Prostate gland (tissue), 2 donors: ENCODE measurements around the gene IFNA21. TPM values are rescaled to one million over a fixed set of nuclear protein-coding genes. Genes with fewer than 3 reads are reported as not detected.
"Not testable (repeated sequence)": the region's sequence is repeated elsewhere in the genome, so short reads cannot be mapped to it uniquely, and the experiment has no call there.

Source experiments
- DNase-seq: peaks from one replicate; pipeline ENCODE4 v3.0.0-alpha.2; 2019; ENCODE audit warnings: low spot score
- H3K27ac ChIP-seq, 2 donors: fragments of 200-600 bp; sonication (generic); 2 replicates each; pipeline ENCODE4 v1.5.1; 2017 to 2019
- H3K27me3 ChIP-seq: fragments of 200-600 bp; sonication (generic); replicated peaks from 2 replicates; pipeline ENCODE4 v1.5.1; 2019; ENCODE audit not compliant: insufficient read depth
- H3K36me3 ChIP-seq, 2 donors: fragments of 200-600 bp; sonication (generic); 1 replicate in 1 of 2; 2 replicates in 1 of 2; pipeline versions ENCODE4 v1.5.1 to v1.8.1; 2017 to 2019
- H3K4me1 ChIP-seq: fragments of 200-600 bp; sonication (generic); replicated peaks from 2 replicates; pipeline ENCODE4 v1.5.1; 2019
- H3K4me3 ChIP-seq, 2 donors: fragments of 200-600 bp; sonication (generic); 2 replicates each; pipeline ENCODE4 v1.5.1; 2017 to 2019
- H3K9me3 ChIP-seq: fragments of 200-600 bp; sonication (generic); 2 replicates; pipeline ENCODE4 v1.5.1; 2017
- POLR2A ChIP-seq: fragments of 450-650 bp; IDR thresholded peaks from one replicate; pipeline ENCODE4 v1.6.1; 2016; ENCODE audit warnings: antibody characterized with exemption, mild to moderate bottlenecking
- POLR2AphosphoS5 ChIP-seq: sonication (generic); formaldehyde crosslinking; IDR thresholded peaks from one replicate; pipeline ENCODE4 v1.6.1; 2017; ENCODE audit warnings: antibody characterized with exemption
- WGBS: methylation state at CpG from one replicate; pipeline ENCODE4 v1.1.5; 2018; 5-methylcytosine and 5-hydroxymethylcytosine counted together
- intact Hi-C: fragments of 100-400 bp; cut with DNase I; formaldehyde crosslinking; loops from one replicate; pipeline ENCODE4 v1.14.2; 2022
- total RNA-seq, 2 donors: library from RNA; depleted of rRNA; stranded (reverse); fragments of >200 nt; gene quantifications; one replicate each; pipeline ENCODE4 v1.1.0, GENCODE V29; 2016
- TF ChIP-seq, protein P1 (sequence below), 4 experiments: fragments of 200-600 bp in 2 of 4; fragments of 450-650 bp in 2 of 4; sonication (generic) in 2 of 4; IDR thresholded peaks; 1 replicate in 3 of 4; 2 replicates in 1 of 4; pipeline ENCODE4 v1.5.1; 2016 to 2019; ENCODE audit warnings: antibody characterized with exemption in 4 of 4, mild to moderate bottlenecking in 2 of 4, moderate library complexity in 2 of 4

The IFNA21 gene
- total RNA-seq, 2 donors from 2014 or later, result not detected

DNA sequence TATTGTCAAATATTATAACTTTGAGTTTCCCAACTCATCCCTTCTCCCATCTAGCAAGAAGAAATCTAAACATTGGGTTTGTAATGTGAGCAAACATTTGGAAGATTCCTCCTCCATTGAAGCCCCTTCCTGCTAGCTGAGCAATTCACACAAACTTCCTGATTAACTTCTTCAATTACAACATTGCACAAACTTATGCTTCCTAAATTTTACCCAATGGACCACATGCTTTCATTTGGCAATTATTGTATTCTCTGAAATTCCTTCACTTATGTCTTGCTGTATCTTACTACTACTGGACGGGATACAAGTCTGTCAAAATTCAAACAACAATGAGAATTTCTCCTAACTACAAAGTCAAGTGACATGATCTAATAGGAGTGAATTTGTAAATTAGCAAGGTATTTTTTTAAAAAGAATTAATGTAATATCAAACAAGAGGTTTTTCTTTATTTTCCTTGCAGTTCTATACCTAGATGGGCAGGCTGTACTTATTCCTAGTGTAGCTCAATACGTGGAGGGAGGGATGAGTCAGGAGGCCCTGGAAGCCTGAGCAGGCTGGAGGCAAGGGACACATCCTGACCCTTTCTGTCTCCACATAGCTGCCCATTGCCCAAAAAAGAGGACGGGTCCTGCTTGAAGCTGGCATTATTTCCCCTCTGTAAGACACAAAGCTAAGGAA, 13.0 kb downstream of the IFNA21 start:
- 50% methylated on average over 3 of the region's 3 CpGs for WGBS
- H3K36me3 ChIP-seq, result no peaks in the 10 kb centered on the region
- H3K27me3 ChIP-seq, result no peaks in the 10 kb centered on the region
- intact Hi-C loops, result no loop called here
- no peak for DNase-seq
- H3K9me3 ChIP-seq, result no peaks in the 10 kb centered on the region
- H3K4me1 ChIP-seq, result no peaks in the 10 kb centered on the region
- no peak overlapping the region for H3K27ac ChIP-seq
- no peak overlapping the region for H3K4me3 ChIP-seq
- TF ChIP-seq POLR2AphosphoS5, result no peak
- TF ChIP-seq, protein P1, sequence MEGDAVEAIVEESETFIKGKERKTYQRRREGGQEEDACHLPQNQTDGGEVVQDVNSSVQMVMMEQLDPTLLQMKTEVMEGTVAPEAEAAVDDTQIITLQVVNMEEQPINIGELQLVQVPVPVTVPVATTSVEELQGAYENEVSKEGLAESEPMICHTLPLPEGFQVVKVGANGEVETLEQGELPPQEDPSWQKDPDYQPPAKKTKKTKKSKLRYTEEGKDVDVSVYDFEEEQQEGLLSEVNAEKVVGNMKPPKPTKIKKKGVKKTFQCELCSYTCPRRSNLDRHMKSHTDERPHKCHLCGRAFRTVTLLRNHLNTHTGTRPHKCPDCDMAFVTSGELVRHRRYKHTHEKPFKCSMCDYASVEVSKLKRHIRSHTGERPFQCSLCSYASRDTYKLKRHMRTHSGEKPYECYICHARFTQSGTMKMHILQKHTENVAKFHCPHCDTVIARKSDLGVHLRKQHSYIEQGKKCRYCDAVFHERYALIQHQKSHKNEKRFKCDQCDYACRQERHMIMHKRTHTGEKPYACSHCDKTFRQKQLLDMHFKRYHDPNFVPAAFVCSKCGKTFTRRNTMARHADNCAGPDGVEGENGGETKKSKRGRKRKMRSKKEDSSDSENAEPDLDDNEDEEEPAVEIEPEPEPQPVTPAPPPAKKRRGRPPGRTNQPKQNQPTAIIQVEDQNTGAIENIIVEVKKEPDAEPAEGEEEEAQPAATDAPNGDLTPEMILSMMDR (IDR thresholded peaks at IDR 0.05), result no peak
- TF ChIP-seq POLR2A, result no peak

DNA sequence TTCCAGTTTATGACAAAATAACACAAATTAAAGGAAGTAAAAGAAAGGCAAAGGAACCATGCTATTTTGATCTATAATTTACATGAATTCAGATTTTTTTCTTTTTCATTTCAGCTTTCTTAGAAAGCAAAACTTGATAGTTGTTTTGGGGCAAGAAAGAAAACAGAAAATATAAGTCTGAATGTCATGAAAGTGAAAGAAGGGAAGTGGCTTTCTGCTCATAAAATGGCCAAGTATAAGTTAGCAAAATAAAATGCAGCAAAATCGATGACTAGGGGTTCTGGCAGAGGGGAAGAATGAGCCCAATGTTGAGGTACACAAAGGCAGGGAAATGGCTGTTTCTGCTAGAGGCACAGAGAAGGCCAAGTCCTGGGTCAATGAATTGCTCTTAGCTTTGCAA, 21.9 kb downstream of the IFNA21 start:
- Histone ChIP-seq H3K36me3 (no peaks in the 10 kb centered on the region), H3K4me3 (no peak overlapping the region), H3K4me1 (no peaks in the 10 kb centered on the region), H3K9me3 (no peaks in the 10 kb centered on the region), H3K27ac (no peak overlapping the region), H3K27me3 (no peaks in the 10 kb centered on the region)
- intact Hi-C loops, result no loop called here
- DNase-seq, result no peak
- WGBS, result 62% methylated on average over 1 of the region's 1 CpG
- TF ChIP-seq POLR2A, result no peak
- TF ChIP-seq POLR2AphosphoS5, result no peak
- TF ChIP-seq, protein P1 (IDR thresholded peaks at IDR 0.05), result no peak

DNA sequence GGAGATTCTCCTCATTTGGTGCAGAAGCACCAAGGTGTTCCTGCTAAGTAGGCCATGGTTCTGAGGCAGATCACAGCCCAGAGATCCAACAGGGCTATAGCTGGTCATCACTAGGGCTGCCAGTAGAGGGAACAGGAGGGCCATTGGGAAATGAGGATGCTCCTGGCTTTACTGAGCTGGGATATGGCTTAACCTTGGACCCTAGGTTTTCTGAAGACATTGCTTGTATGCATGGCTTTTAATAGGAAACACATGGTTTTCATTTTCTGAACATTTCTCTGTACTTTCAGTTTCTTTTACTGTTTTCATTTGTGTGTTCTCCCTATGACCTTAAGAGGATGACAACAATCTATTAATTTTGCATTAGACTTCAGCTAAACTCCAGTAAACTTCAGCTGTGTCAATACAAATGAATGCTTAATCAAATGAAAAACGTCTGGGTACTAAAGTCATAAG, 25.0 kb downstream of the IFNA21 start, which contains the start of gene IFNW1:
TSS of gene IFNW1 (minus strand) at position 406 of the 456 bp plus-strand sequence. CDS start at position 144, 262 bp downstream.
- Histone ChIP-seq H3K4me3 (no peak within 1 kb of the TSS), H3K9me3 (no peaks in the 10 kb centered on the region), H3K4me1 (no peaks in the 10 kb centered on the region), H3K27ac (no peak within 1 kb of the TSS), H3K27me3 (no peaks in the 10 kb centered on the region), H3K36me3 (no peaks in the 10 kb centered on the region)
- TF ChIP-seq POLR2AphosphoS5, result no peak
- TF ChIP-seq, protein P1 (IDR thresholded peaks at IDR 0.05), result no peak
- no peak for TF ChIP-seq POLR2A
- intact Hi-C loops, result no loop called here
- no peak for DNase-seq
- WGBS, result 14% methylated on average over 1 of the region's 1 CpG

DNA sequence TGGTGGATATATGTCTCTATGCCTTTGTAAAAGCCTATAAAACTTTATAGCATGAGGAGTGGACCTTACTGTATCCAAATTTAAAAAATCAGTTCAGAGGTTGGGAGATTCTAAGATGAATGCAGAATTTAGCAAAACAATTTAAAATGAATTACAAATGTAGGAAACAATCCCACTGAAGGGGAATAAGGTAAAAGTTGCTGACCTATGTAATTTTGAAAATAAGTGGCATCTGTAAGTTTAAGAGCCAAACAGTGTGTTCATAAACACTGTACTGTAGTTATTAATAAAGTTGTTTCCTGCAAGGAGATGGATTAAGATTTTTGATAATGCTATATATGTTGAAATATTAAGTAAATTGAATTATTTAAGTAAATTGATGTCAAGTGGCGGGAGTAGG, 29.4 kb downstream of the IFNA21 start:
- intact Hi-C loops, result no loop called here
- no peak overlapping the region for H3K27ac ChIP-seq
- TF ChIP-seq, protein P1 (IDR thresholded peaks at IDR 0.05), result no peak
- no peak for TF ChIP-seq POLR2A
- no peak for TF ChIP-seq POLR2AphosphoS5
- H3K4me1 ChIP-seq, result no peaks in the 10 kb centered on the region
- DNase-seq, result no peak
- H3K9me3 ChIP-seq, result no peaks in the 10 kb centered on the region
- no peak overlapping the region for H3K4me3 ChIP-seq
- 91% methylated on average over 1 of the region's 1 CpG for WGBS
- H3K36me3 ChIP-seq, result no peaks in the 10 kb centered on the region
- no peaks in the 10 kb centered on the region for H3K27me3 ChIP-seq

DNA sequence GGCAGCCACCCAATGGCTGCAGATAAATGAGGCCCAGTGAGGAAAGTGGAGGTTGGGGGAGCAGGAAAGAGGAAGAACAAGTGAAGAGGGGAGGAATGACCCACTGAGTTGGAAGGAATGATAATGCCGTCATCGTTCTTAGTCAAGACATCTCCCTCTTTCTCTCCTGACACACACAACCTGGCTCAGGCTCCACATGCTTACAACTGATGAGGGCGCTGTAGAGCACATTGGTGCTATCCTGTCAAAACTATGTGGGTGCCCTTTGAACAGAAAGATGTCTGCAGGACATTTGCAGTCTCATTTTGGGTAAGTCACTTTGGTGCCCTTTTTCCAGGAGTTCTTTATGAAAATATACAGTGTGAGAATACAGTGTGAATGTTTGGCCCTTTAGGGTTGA, 30.7 kb downstream of the IFNA21 start:
- WGBS, result 86% methylated on average over 3 of the region's 3 CpGs
- intact Hi-C loops, result no loop called here
- TF ChIP-seq POLR2A (no peak), POLR2AphosphoS5 (no peak)
- TF ChIP-seq, protein P1 (IDR thresholded peaks at IDR 0.05), result no peak
- H3K4me1 ChIP-seq, result no peaks in the 10 kb centered on the region
- H3K27me3 ChIP-seq, result no peaks in the 10 kb centered on the region
- no peaks in the 10 kb centered on the region for H3K36me3 ChIP-seq
- DNase-seq, result no peak
- no peak overlapping the region for H3K27ac ChIP-seq
- H3K9me3 ChIP-seq, result no peaks in the 10 kb centered on the region
- H3K4me3 ChIP-seq, result no peak overlapping the region

DNA sequence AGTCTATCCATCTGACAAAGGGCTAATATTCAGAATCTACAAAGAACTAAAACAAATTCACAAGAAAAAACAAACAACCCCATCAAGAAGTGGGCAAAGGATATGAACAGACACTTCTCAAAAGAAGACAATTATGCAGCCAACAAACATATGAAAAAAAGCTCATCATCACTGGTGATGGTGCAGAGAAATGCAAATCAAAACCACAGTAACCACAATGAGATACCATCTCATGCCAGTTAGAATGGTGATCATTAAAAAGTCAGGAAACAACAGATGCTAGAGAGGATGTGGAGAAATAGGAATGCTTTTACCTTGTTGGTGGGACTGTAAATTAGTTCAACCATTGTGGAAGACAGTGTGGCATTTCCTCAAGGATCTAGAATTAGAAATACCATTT, 38.3 kb downstream of the IFNA21 start:
- not testable (repeated sequence) for H3K4me3 ChIP-seq, H3K4me1 ChIP-seq, H3K36me3 ChIP-seq

More for the DNA sequence above, 38.3 kb downstream of the IFNA21 start:
- H3K27me3 ChIP-seq, H3K27ac ChIP-seq, intact Hi-C loops, DNase-seq, H3K9me3 ChIP-seq: not testable (repeated sequence)
